Ishikawa (cell line): ENCODE results near the gene ABHD17C.

Experiments
- EP300 ChIP-seq: IDR thresholded peaks from 2 replicates; pipeline ENCODE4 v1.6.1; 2012; ENCODE audit warnings: borderline replicate concordance
- TAF1 ChIP-seq: IDR thresholded peaks from 2 replicates; pipeline ENCODE4 v1.6.1; 2012; ENCODE audit warnings: low read depth, mild to moderate bottlenecking

- TF ChIP-seq EP300 (no peak), TAF1 (no peak)
Measured at GRCh38 chr15:80744415-80744814, 49.3 kb downstream of the ABHD17C start.
